Panc1 (cell line): ENCODE data around the gene PCSK2. TPM values are rescaled to one million over a fixed set of nuclear protein-coding genes. Genes with fewer than 3 reads are reported as not detected.

ENCODE experiments used
- ATAC-seq: fragments of 200-7000 bp; cut with Tn5 transposase; 2 replicates; pipeline ENCODE4 v1.9.1; 2020; ENCODE audit warnings: mild to moderate bottlenecking, moderate library complexity
- BruUV-seq: library from RNA; stranded (reverse); fragments of 400-500 nt; replicated peaks from 2 replicates; lab custom pipeline; 2021; lab: Mats Ljungman, UMichigan
- CTCF ChIA-PET: fragments of 300-600 bp; sonication (Branson Sonifier 250); formaldehyde crosslinking; loops from one replicate; lab custom pipeline; 2022; ENCODE audit warnings: antibody characterized with exemption; lab: Charles Lee
- POLR2A ChIA-PET: fragments of 300-600 bp; sonication (Branson Sonifier 250); formaldehyde crosslinking; loops from one replicate; lab custom pipeline; 2022; ENCODE audit warnings: antibody characterized with exemption; lab: Charles Lee
- DNase-seq: peaks from one replicate; pipeline ENCODE4 v3.0.0-alpha.2; 2010; ENCODE audit warnings: low read depth, low spot score
- H3K27ac ChIP-seq: 2 replicates; pipeline ENCODE4 v1.5.1; 2011; ENCODE audit warnings: mild to moderate bottlenecking, low read length, inconsistent platforms
- H3K27me3 ChIP-seq: fragments of 200-500 bp; sonication (Bioruptor generic); 2 replicates; pipeline ENCODE4 v1.6.0; 2014; ENCODE audit warnings: low read length, inconsistent platforms; ENCODE audit not compliant: control insufficient read depth, insufficient read depth
- H3K36me3 ChIP-seq: fragments of 200-500 bp; sonication (Bioruptor generic); 2 replicates; pipeline ENCODE4 v1.5.1; 2014; ENCODE audit warnings: inconsistent platforms, mild to moderate bottlenecking, low read length, moderate library complexity; ENCODE audit not compliant: control insufficient read depth, insufficient read depth
- H3K4me1 ChIP-seq: 2 replicates; pipeline ENCODE4 v1.5.1; 2011; ENCODE audit warnings: inconsistent platforms, mild to moderate bottlenecking, low read length, moderate library complexity; ENCODE audit not compliant: control insufficient read depth, insufficient read depth
- H3K4me3 ChIP-seq, 2 experiments: 2 replicates each; pipeline ENCODE4 v1.5.1; 2011 to 2012; ENCODE audit warnings: low read depth in 2 of 2, low read length in 2 of 2, mild to moderate bottlenecking in 2 of 2, inconsistent platforms in 1 of 2, moderate library complexity in 1 of 2
- H3K9me3 ChIP-seq: fragments of 200-500 bp; sonication (Bioruptor generic); 2 replicates; pipeline ENCODE4 v1.5.1; 2014; ENCODE audit warnings: low read depth, mild to moderate bottlenecking, inconsistent platforms, low read length, moderate library complexity; ENCODE audit not compliant: control insufficient read depth, insufficient read depth
- CTCF ChIP-seq: fragments of 450-650 bp; IDR thresholded peaks from 2 replicates; pipeline ENCODE4 v1.5.1; 2017; ENCODE audit warnings: mild to moderate bottlenecking
- POLR2AphosphoS5 ChIP-seq: IDR thresholded peaks from 2 replicates; pipeline ENCODE4 v1.6.1; 2012; ENCODE audit warnings: mild to moderate bottlenecking, low read depth, low read length, moderate library complexity
- REST ChIP-seq, 2 experiments: IDR thresholded peaks; 2 replicates each; pipeline ENCODE4 v1.6.1; 2011 to 2012; ENCODE audit warnings: low read depth in 2 of 2, control low read depth in 1 of 2, low read length in 1 of 2, mild to moderate bottlenecking in 1 of 2, moderate library complexity in 1 of 2; ENCODE audit not compliant: insufficient read depth in 1 of 2
- SIN3A ChIP-seq: IDR thresholded peaks from 2 replicates; pipeline ENCODE4 v1.6.1; 2012; ENCODE audit warnings: low read depth, mild to moderate bottlenecking, low read length, moderate library complexity, borderline replicate concordance; ENCODE audit not compliant: insufficient read depth
- TCF7L2 ChIP-seq: IDR thresholded peaks from 2 replicates; pipeline ENCODE4 v1.6.1; 2011; ENCODE audit warnings: mild to moderate bottlenecking, low read depth, low read length, inconsistent platforms
- in situ Hi-C: cut with HindIII; loops from 2 replicates; pipeline ENCODE4 v1.10.0; 2016; ENCODE audit warnings: low sequenced_read_pairs, low pct_unique_long_range_greater_than_20kb
- intact Hi-C: fragments of 100-400 bp; cut with micrococcal nuclease; formaldehyde crosslinking; loops from one replicate; pipeline ENCODE4 v1.10.0; 2022; ENCODE audit not compliant: unreplicated experiment
- total RNA-seq: library from RNA; stranded (reverse); gene quantifications from one replicate; pipeline ENCODE4 v1.2.1, GENCODE V29; 2021; ENCODE audit not compliant: unreplicated experiment

The PCSK2 gene
- total RNA-seq, 1 experiment from 2014 or later = not detected

- CTCF ChIA-PET = no interaction called here
- no peaks in the 10 kb centered on the region for H3K36me3 ChIP-seq
- H3K4me1 ChIP-seq = peaks cover 13% of the 10 kb centered on the region; the same call in 1 of the 2 replicates
- DNase-seq (no peak), ATAC-seq (no peak)
- H3K27ac ChIP-seq = no peak overlapping the region
- in situ Hi-C loops = no loop called here
- POLR2A ChIA-PET = no interaction called here
- H3K9me3 ChIP-seq = no peaks in the 10 kb centered on the region
- no peaks in the 10 kb centered on the region for H3K27me3 ChIP-seq
- no peak for TF ChIP-seq POLR2AphosphoS5
- TF ChIP-seq REST (IDR thresholded peaks at IDR 0.05; ENCODE audit: insufficient read depth in 1 of 2, low read depth in 2 of 2, low read length in 1 of 2) = no peak
- TF ChIP-seq CTCF = no peak
- no peak for TF ChIP-seq SIN3A
- TF ChIP-seq TCF7L2 = no peak
- no peak overlapping the region for H3K4me3 ChIP-seq
- BruUV-seq = no TSS peak
- intact Hi-C loops = loop anchor here (5.0 to 10.0 kb wide), 2 partner anchors 390 to 487 kb away; no protein-coding TSS in a partner anchor
Observed at GRCh38 chr20:17507531-17507930, 280.7 kb downstream of the PCSK2 start.

- H3K36me3 ChIP-seq = no peaks in the 10 kb centered on the region
- H3K9me3 ChIP-seq = no peaks in the 10 kb centered on the region
- BruUV-seq = no TSS peak
- no peak for ATAC-seq
- no peak overlapping the region for H3K4me3 ChIP-seq
- no peak for DNase-seq
- ChIA-PET CTCF (no interaction called here), POLR2A (no interaction called here)
- in situ Hi-C loops (no loop called here), intact Hi-C loops (loop anchor here (5.0 to 10.0 kb wide), 2 partner anchors 389 to 486 kb away; no protein-coding TSS in a partner anchor)
- H3K4me1 ChIP-seq = peaks cover 13% of the 10 kb centered on the region; the same call in 1 of the 2 replicates
- H3K27me3 ChIP-seq = no peaks in the 10 kb centered on the region
- TF ChIP-seq TCF7L2 (no peak), POLR2AphosphoS5 (no peak), REST (IDR thresholded peaks at IDR 0.05; ENCODE audit: insufficient read depth in 1 of 2, low read depth in 2 of 2, low read length in 1 of 2) (no peak), CTCF (no peak), SIN3A (no peak)
- H3K27ac ChIP-seq = no peak overlapping the region
Observed at GRCh38 chr20:17508756-17509155, 281.9 kb downstream of the PCSK2 start.
